Chondrocyte (in vitro differentiated cells): ENCODE results near the gene TBC1D14. TPM values are rescaled to one million over a fixed set of nuclear protein-coding genes. Genes with fewer than 3 reads are reported as not detected.

Experiments
- DNase-seq: peaks from one replicate; pipeline ENCODE4 v3.0.0; 2021; ENCODE audit warnings: mixed read lengths, low spot score
- H3K27ac Mint-ChIP-seq: one replicate; pipeline ENCODE4 v1.8.0; 2021; ENCODE audit warnings: mild to moderate bottlenecking, moderate library complexity, mixed read lengths; ENCODE audit not compliant: unreplicated experiment
- H3K27me3 Mint-ChIP-seq: 2 replicates; pipeline ENCODE4 v1.8.0; 2021; ENCODE audit warnings: low read depth, mixed read lengths
- H3K36me3 Mint-ChIP-seq: 2 replicates; pipeline ENCODE4 v1.8.0; 2021; ENCODE audit warnings: low read depth, mixed read lengths
- H3K4me1 Mint-ChIP-seq: 2 replicates; pipeline ENCODE4 v1.8.0; 2021; ENCODE audit warnings: low read depth, mild to moderate bottlenecking, mixed read lengths
- H3K4me3 Mint-ChIP-seq: one replicate; pipeline ENCODE4 v1.8.0; 2021; ENCODE audit warnings: mild to moderate bottlenecking, moderate library complexity, mixed read lengths; ENCODE audit not compliant: unreplicated experiment
- H3K9me3 Mint-ChIP-seq: 2 replicates; pipeline ENCODE4 v1.8.0; 2021; ENCODE audit warnings: low read depth, mixed read lengths
- total RNA-seq: library from RNA; stranded (reverse); gene quantifications from 3 replicates; pipeline ENCODE4 v1.2.1, GENCODE V29; 2021
- TF ChIP-seq, protein P1 (sequence below): fragments of 200-600 bp; sonication (generic); IDR thresholded peaks from 2 replicates; pipeline ENCODE4 v1.5.0; 2021; ENCODE audit warnings: antibody characterized with exemption, mild to moderate bottlenecking, moderate library complexity

TBC1D14 gene
- total RNA-seq, 1 donor from 2014 or later, result 25.2 TPM

DNA sequence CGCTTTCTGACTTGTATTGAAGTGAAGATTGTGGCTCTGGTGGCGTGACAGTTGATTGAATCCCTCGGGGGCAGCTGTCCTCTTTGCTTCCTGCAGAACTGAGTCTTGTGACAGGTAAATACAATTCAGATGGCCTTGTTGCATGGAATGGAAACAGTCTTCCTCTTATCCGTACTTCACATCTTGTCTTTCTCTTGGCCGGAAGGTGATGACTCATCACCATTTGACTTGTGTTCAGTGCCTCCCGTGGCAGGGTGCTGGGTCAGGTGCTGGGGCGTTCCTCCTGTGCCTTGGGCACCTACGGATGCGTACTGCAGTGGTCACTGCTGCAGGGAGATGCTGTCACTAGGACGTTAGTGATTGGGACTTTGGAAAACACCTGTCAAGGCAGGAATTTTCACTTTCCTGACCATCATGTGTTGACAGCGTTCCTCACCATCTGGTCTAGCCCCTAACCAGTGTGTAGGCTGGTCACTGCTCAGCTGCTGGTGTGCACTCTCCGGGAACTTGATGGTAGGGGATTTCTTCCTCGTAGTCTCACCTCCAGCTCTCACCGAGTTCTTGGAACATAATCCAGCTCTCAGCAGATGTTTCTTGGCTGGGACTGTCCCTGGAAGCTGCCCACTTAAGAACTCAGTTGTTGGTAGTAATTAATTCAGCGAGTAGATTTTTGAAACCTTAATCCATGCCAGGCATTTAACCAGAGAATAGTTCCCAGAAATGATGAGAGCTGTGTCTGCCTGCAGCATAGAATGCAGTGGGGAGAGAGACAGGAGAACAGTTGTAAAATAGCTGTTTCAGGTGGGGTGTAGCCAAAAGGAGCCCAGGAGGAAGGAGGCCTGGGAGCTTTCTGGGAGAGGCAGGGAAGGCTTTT lies 7.2 kb downstream of the TBC1D14 start:
- no peaks in the 10 kb centered on the region for H3K9me3 Mint-ChIP-seq
- peaks cover 2% of the 10 kb centered on the region for H3K36me3 Mint-ChIP-seq
- TF ChIP-seq, protein P1, sequence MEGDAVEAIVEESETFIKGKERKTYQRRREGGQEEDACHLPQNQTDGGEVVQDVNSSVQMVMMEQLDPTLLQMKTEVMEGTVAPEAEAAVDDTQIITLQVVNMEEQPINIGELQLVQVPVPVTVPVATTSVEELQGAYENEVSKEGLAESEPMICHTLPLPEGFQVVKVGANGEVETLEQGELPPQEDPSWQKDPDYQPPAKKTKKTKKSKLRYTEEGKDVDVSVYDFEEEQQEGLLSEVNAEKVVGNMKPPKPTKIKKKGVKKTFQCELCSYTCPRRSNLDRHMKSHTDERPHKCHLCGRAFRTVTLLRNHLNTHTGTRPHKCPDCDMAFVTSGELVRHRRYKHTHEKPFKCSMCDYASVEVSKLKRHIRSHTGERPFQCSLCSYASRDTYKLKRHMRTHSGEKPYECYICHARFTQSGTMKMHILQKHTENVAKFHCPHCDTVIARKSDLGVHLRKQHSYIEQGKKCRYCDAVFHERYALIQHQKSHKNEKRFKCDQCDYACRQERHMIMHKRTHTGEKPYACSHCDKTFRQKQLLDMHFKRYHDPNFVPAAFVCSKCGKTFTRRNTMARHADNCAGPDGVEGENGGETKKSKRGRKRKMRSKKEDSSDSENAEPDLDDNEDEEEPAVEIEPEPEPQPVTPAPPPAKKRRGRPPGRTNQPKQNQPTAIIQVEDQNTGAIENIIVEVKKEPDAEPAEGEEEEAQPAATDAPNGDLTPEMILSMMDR, result no peak
- peaks cover 26% of the 10 kb centered on the region for H3K4me1 Mint-ChIP-seq
- no peak for DNase-seq
- H3K27ac Mint-ChIP-seq, result no peak overlapping the region
- no peak overlapping the region for H3K4me3 Mint-ChIP-seq
- no peaks in the 10 kb centered on the region for H3K27me3 Mint-ChIP-seq

DNA sequence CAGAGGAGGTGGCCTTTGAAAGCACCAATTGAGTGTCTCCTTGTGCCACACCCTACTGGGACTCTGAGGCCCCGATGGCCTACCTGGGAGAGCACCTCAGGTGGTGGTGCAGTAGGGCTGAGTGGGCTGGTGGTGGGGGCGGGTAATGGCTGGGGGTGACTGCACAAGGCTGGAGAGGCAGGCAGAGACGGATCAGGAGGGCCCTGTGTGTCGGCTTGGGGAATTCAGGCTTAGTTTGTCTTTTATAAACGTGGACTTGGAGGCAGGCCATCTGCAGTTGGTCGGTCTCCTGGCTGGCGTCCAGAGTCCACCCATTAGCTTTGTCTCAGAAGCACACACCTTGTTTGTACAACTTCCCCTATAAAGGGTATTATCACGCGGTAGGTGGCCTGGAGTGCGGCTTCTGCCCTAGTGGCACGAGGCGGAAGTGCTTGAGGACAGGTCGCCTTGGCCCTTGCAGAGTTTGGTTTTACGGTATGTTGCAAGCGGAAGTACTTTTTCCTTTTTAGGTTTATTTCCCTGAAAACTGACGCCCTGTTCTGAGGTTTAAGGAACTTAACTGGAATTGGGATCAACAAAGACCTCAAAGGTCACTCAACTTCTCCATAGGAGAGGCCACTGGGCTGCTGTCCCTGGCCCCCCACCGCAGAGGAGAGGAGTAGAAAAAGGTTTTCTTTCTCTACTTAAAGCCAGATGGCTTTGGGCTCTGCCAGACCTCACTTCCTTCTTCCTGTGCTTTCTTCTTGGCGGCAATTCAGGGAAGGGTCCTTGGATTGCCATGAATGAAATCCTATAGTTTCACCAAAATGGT lies 8.0 kb downstream of the TBC1D14 start:
- Mint-ChIP-seq H3K27me3 (no peaks in the 10 kb centered on the region), H3K4me3 (no peak overlapping the region), H3K4me1 (peaks cover 23% of the 10 kb centered on the region), H3K9me3 (no peaks in the 10 kb centered on the region), H3K36me3 (no peaks in the 10 kb centered on the region), H3K27ac (no peak overlapping the region)
- TF ChIP-seq, protein P1, result peak; percentile 68
- DNase-seq, result no peak

DNA sequence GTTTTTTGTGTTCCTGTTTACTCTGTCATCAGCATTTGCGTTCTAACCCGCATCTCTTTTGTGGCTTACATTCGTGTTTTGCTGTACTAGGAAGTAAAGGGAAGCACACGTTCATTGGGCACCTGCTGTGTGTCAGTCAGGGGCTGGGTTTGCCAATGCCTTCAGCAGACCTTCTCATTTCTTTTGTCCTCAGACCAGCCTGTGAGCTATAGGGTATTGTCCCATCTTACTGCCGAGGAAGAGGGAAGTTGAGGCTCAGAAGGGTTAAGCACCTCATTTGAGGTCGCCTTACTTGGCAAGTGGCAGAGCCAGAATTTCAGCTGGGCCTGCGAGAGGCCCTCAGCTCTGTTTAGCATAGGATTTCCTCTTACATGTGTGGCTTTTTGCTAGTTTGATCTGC lies 8.7 kb downstream of the TBC1D14 start:
- TF ChIP-seq, protein P1, result no peak
- Mint-ChIP-seq H3K4me3 (no peak overlapping the region), H3K27ac (peak overlapping the region; percentile 41), H3K36me3 (no peaks in the 10 kb centered on the region), H3K4me1 (peaks cover 23% of the 10 kb centered on the region), H3K27me3 (no peaks in the 10 kb centered on the region), H3K9me3 (no peaks in the 10 kb centered on the region)
- no peak for DNase-seq

DNA sequence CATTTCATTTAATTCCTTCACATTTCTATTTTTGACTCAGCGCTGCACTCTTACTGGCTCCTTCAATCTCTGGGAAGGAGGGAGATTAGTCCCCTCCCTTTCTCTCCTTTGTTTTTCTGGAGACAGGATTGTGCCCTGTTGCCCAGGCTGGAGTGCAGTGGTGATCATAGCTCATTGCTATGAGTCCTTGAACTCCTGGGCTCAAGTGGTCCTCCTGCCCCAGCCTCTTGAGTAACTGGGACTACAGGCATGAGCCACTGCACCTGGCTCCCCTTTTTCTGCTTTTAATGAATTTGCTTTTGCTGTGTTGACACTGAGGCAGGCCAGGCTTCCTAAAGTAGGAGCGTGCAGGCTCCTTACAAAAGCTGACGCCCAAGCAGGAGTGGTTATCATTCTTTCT lies 10.5 kb downstream of the TBC1D14 start:
- Mint-ChIP-seq H3K27me3 (no peaks in the 10 kb centered on the region), H3K36me3 (peaks cover 13% of the 10 kb centered on the region), H3K27ac (no peak overlapping the region), H3K4me3 (no peak overlapping the region), H3K9me3 (no peaks in the 10 kb centered on the region), H3K4me1 (peaks cover 23% of the 10 kb centered on the region)
- no peak for DNase-seq
- TF ChIP-seq, protein P1, result no peak

DNA sequence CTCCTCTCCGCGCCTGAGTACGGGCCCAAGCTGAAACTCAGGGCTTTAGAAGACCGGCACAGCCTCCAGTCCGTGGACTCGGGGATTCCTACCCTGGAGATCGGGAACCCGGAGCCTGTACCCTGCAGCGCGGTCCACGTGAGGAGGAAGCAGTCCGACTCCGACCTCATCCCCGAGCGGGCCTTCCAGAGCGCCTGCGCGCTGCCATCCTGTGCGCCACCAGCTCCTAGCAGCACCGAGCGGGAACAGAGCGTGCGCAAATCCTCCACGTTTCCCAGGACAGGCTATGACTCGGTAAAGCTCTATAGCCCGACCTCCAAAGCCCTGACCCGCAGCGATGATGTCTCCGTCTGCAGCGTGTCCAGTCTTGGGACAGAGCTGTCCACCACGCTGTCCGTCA lies 13.9 kb downstream of the TBC1D14 start:
- no peaks in the 10 kb centered on the region for H3K27me3 Mint-ChIP-seq
- peaks cover 15% of the 10 kb centered on the region for H3K36me3 Mint-ChIP-seq
- H3K4me3 Mint-ChIP-seq, result no peak overlapping the region
- TF ChIP-seq, protein P1, result no peak
- H3K9me3 Mint-ChIP-seq, result no peaks in the 10 kb centered on the region
- H3K27ac Mint-ChIP-seq, result no peak overlapping the region
- H3K4me1 Mint-ChIP-seq, result peaks cover 9% of the 10 kb centered on the region
- DNase-seq, result no peak
